K562 (cell line): Measurements from ENCODE around the gene PRKRIP1. TPM values are rescaled to one million over a fixed set of nuclear protein-coding genes. Genes with fewer than 3 reads are reported as not detected.
A peak's percentile ranks its signal among the peaks of the same experiment; 100 is the strongest.

Source experiments
- ARHGAP35 ChIP-seq: fragments of 450-650 bp; IDR thresholded peaks from 2 replicates; pipeline ENCODE4 v1.6.1; 2018; ENCODE audit not compliant: partially characterized antibody
- BMI1 ChIP-seq: fragments of 150-350 bp; IDR thresholded peaks from 2 replicates; pipeline ENCODE4 v1.6.1; 2014; ENCODE audit warnings: low read length
- CREB1 ChIP-seq, 2 experiments: sonication (generic) in 1 of 2; formaldehyde crosslinking in 1 of 2; IDR thresholded peaks; 2 replicates each; pipeline versions ENCODE4 v1.6.1 to v1.8.0; 2012 to 2022; ENCODE audit warnings: inconsistent platforms in 1 of 2, mild to moderate bottlenecking in 1 of 2, missing genetic modification reagents in 1 of 2, moderate library complexity in 1 of 2
- CXXC5 ChIP-seq: fragments of 250-450 bp; sonication (Bioruptor Pico); IDR thresholded peaks from 2 replicates; pipeline ENCODE4 v1.8.0; 2022; ENCODE audit warnings: inconsistent platforms, mild to moderate bottlenecking, moderate library complexity
- FOXP1 ChIP-seq: sonication (generic); formaldehyde crosslinking; IDR thresholded peaks from 2 replicates; pipeline ENCODE4 v1.8.0; 2022; ENCODE audit warnings: mild to moderate bottlenecking, missing genetic modification reagents
- GTF2E2 ChIP-seq: fragments of 200-800 bp; sonication (Bioruptor generic); IDR thresholded peaks from 2 replicates; pipeline ENCODE4 v1.6.1; 2016; ENCODE audit warnings: missing genetic modification characterization, missing compliant biosample characterization
- HDAC3 ChIP-seq: fragments of 450-650 bp; IDR thresholded peaks from 2 replicates; pipeline ENCODE4 v1.6.1; 2018; ENCODE audit warnings: borderline replicate concordance, mild to moderate bottlenecking, moderate library complexity; ENCODE audit not compliant: partially characterized antibody
- KLF1 ChIP-seq: fragments of 450-650 bp; IDR thresholded peaks from 2 replicates; pipeline ENCODE4 v1.6.1; 2016; ENCODE audit warnings: missing genetic modification characterization, missing compliant biosample characterization
- MCM3 ChIP-seq: fragments of 450-650 bp; IDR thresholded peaks from 2 replicates; pipeline ENCODE4 v1.6.1; 2016
- MEIS2 ChIP-seq: fragments of 450-650 bp; IDR thresholded peaks from 2 replicates; pipeline ENCODE4 v1.6.1; 2014; ENCODE audit warnings: mild to moderate bottlenecking; ENCODE audit not compliant: partially characterized antibody
- MYBL2 ChIP-seq, 2 experiments: fragments of 450-650 bp in 1 of 2; sonication (generic) in 1 of 2; formaldehyde crosslinking in 1 of 2; IDR thresholded peaks; 2 replicates each; pipeline versions ENCODE4 v1.6.1 to v1.8.1; 2017 to 2022; ENCODE audit warnings: borderline replicate concordance in 1 of 2, inconsistent platforms in 1 of 2, low read depth in 1 of 2, mild to moderate bottlenecking in 1 of 2, missing genetic modification reagents in 1 of 2, moderate library complexity in 1 of 2
- NFRKB ChIP-seq: fragments of 450-650 bp; IDR thresholded peaks from 2 replicates; pipeline ENCODE4 v1.6.1; 2016; ENCODE audit warnings: low read depth
- NFXL1 ChIP-seq: fragments of 450-650 bp; formaldehyde crosslinking; IDR thresholded peaks from 2 replicates; pipeline ENCODE4 v1.4.0; 2021; ENCODE audit warnings: mild to moderate bottlenecking
- NUFIP1 ChIP-seq: fragments of 450-650 bp; IDR thresholded peaks from 2 replicates; pipeline ENCODE4 v1.6.1; 2018; ENCODE audit not compliant: partially characterized antibody
- PHF21A ChIP-seq: fragments of 450-650 bp; IDR thresholded peaks from 2 replicates; pipeline ENCODE4 v1.6.1; 2017; ENCODE audit warnings: low read depth, borderline replicate concordance
- RAD51 ChIP-seq: fragments of 450-650 bp; IDR thresholded peaks from 2 replicates; pipeline ENCODE4 v1.7.1; 2016; ENCODE audit warnings: low read depth, mild to moderate bottlenecking, borderline replicate concordance
- RBM14 ChIP-seq: fragments of 200-400 bp; formaldehyde crosslinking; IDR thresholded peaks from 2 replicates; pipeline ENCODE4 v1.6.1; 2018; ENCODE audit warnings: low read depth, mild to moderate bottlenecking, low read length, moderate library complexity, borderline replicate concordance; ENCODE audit not compliant: insufficient read depth
- RNF2 ChIP-seq: sonication (generic); IDR thresholded peaks from 2 replicates; pipeline ENCODE4 v1.6.1; 2016
- SMC3 ChIP-seq: conservative IDR thresholded peaks from 2 replicates; pipeline ENCODE4 v1.6.1; 2011; ENCODE audit warnings: low read depth, low read length, improper control_type of control experiment; ENCODE audit not compliant: insufficient read depth
- SRSF1 ChIP-seq: fragments of 200-400 bp; formaldehyde crosslinking; IDR thresholded peaks from 2 replicates; pipeline ENCODE4 v1.6.1; 2017; ENCODE audit warnings: mild to moderate bottlenecking, low read depth, low read length, moderate library complexity
- TAL1 ChIP-seq: fragments of 450-650 bp; IDR thresholded peaks from 2 replicates; pipeline ENCODE4 v1.6.1; 2016; ENCODE audit warnings: mild to moderate bottlenecking
- ZNF121 ChIP-seq: sonication (generic); formaldehyde crosslinking; conservative IDR thresholded peaks from 2 replicates; pipeline ENCODE4 v1.8.0; 2022; ENCODE audit warnings: missing genetic modification reagents
- ZNF140 ChIP-seq: fragments of 250-450 bp; sonication (Bioruptor Pico); IDR thresholded peaks from 2 replicates; pipeline ENCODE4 v1.8.0; 2021; ENCODE audit warnings: moderate library complexity, mild to moderate bottlenecking, inconsistent platforms
- ZNF174 ChIP-seq: fragments of 250-450 bp; sonication (Bioruptor Pico); IDR thresholded peaks from 2 replicates; pipeline ENCODE4 v1.4.0; 2020; ENCODE audit warnings: mild to moderate bottlenecking
- ZNF316 ChIP-seq: fragments of 450-650 bp; IDR thresholded peaks from 2 replicates; pipeline ENCODE4 v1.6.1; 2016
- polyA plus RNA-seq, 8 experiments: library from polyadenylated mRNA; depleted of rRNA in 4 of 8; stranded (reverse) in 5 of 8; unstranded in 3 of 8; fragments of >200 nt; fragmentation: Nextera tagmentation in 2 of 8; fragmentation: Illumina TruSeq in 1 of 8; extraction: Ambion mirVana in 2 of 8; extraction: Trizol in 1 of 8; gene quantifications; 2 replicates each; pipeline versions ENCODE4 v1.2.1 to v1.2.3, GENCODE V29; 2011 to 2014; ENCODE audit warnings: inconsistent platforms in 1 of 8, missing spikeins in 1 of 8
- total RNA-seq, 7 experiments: library from RNA; depleted of rRNA in 6 of 7; stranded (reverse); fragments of >200 nt in 6 of 7; fragmentation: Illumina TruSeq in 2 of 7; extraction: Trizol in 2 of 7; gene quantifications; 2 replicates each; pipeline versions ENCODE4 v1.2.1 to v1.2.3, GENCODE V29; 2011 to 2021; ENCODE audit warnings: low replicate concordance in 1 of 7

PRKRIP1 gene
- total and polyA plus RNA-seq, 9 of the 15 experiments (the other 6 are each of a cell fraction or from before 2014, with no cell fraction given): 14.9 to 52.1 (median 19.8) TPM

- TF ChIP-seq ZNF140 (CRISPR knock-in tag) (no peak), SRSF1 (no peak), BMI1 (no peak), CREB1 (IDR thresholded peaks at IDR 0.05) (no peak), CREB1 (CRISPR knock-in tag; IDR thresholded peaks at IDR 0.05) (no peak), RNF2 (no peak), TAL1 (no peak), GTF2E2 (tag) (no peak), MYBL2 (IDR thresholded peaks at IDR 0.05; ENCODE audit: low read depth) (no peak), MYBL2 (CRISPR knock-in tag; IDR thresholded peaks at IDR 0.05; ENCODE audit: borderline replicate concordance) (no peak), MEIS2 (peak; percentile 54), NFRKB (no peak), NFXL1 (no peak), CXXC5 (CRISPR knock-in tag) (peak; percentile 76), RAD51 (no peak), ZNF121 (CRISPR knock-in tag) (peak; percentile 64), PHF21A (peak; percentile 63; the same call in 1 of the 2 replicates), ZNF316 (no peak), HDAC3 (no peak), RBM14 (no peak), FOXP1 (CRISPR knock-in tag) (no peak), NUFIP1 (no peak), SMC3 (no peak), ARHGAP35 (no peak), KLF1 (tag) (no peak), MCM3 (no peak), ZNF174 (CRISPR knock-in tag) (no peak)
These were observed 44.0 kb downstream of the PRKRIP1 start (continued) for GRCh38 chr7:102439963-102440795.
